ENCODE measurements around the gene EEF2K.

GRCh38 chr16:22324787-22325597 is 118.9 kb downstream of the EEF2K start:
- TF ChIP-seq, protein P1, sequence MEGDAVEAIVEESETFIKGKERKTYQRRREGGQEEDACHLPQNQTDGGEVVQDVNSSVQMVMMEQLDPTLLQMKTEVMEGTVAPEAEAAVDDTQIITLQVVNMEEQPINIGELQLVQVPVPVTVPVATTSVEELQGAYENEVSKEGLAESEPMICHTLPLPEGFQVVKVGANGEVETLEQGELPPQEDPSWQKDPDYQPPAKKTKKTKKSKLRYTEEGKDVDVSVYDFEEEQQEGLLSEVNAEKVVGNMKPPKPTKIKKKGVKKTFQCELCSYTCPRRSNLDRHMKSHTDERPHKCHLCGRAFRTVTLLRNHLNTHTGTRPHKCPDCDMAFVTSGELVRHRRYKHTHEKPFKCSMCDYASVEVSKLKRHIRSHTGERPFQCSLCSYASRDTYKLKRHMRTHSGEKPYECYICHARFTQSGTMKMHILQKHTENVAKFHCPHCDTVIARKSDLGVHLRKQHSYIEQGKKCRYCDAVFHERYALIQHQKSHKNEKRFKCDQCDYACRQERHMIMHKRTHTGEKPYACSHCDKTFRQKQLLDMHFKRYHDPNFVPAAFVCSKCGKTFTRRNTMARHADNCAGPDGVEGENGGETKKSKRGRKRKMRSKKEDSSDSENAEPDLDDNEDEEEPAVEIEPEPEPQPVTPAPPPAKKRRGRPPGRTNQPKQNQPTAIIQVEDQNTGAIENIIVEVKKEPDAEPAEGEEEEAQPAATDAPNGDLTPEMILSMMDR (IDR thresholded peaks at IDR 0.05), result no peak
- no peak for TF ChIP-seq EZH2 (IDR thresholded peaks at IDR 0.05; ENCODE audit: borderline replicate concordance, insufficient read depth, low read depth, low read length, poor library complexity, severe bottlenecking)
